Measurements from ENCODE around the gene FUT7. TPM values are rescaled to one million over a fixed set of nuclear protein-coding genes. Genes with fewer than 3 reads are reported as not detected.

The FUT7 gene
- total RNA-seq, 1 experiment from 2014 or later = not detected

DNA sequence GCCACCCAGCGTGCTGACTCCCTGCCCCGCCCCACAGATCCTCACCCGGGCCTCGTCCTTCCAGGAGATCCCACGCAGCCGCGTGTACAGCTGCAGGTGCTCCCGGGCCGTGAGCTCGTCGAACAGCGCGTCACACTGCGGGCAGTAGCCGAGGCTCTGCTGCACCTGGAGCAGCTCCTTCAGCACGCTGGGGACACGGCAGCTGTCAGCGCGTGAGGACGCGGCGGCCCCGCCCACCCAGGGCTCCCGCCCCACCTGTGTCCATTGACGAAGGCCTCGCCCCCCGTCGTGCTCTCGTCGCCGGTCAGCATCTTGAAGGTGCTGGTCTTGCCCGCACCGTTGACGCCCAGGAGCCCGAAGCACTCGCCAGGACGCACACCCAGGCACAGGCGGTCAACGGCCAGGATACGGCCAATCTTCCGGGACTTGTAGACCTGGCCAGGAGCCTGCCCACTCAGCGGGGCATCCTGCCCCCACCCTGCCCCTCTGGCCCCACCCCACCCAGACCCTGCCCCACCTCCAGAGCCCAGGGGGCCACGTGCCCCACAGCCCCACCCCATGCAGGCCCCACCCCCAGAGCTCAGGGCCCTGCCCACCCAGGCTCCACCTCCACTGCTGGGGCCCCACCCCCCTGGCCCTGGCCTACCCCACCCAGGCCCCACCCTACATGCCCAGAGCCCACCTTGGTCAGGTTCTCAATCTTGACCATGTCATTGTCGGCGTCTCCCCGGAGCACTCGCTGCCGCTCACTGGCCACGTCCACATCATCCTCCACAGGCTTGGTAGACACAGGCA is 21.8 kb downstream of the FUT7 start:
- Histone ChIP-seq H2BK12ac (ENCODE audit: insufficient read length, low read depth, low read length) (no peak overlapping the region), H2AFZ (ENCODE audit: low read length) (no peak overlapping the region), H4K8ac (replicated peaks; ENCODE audit: insufficient read length, low read depth, low read length) (no peak overlapping the region), H3K9ac (ENCODE audit: extremely low read depth, insufficient read length, low read length) (no peak overlapping the region), H3K27ac (ENCODE audit: insufficient read length, low read depth, low read length) (no peak overlapping the region), H3K4me1 (ENCODE audit: insufficient read depth, low read length) (no peaks in the 10 kb centered on the region), H4K91ac (ENCODE audit: insufficient read length, low read depth, low read length) (no peak overlapping the region), H3K27me3 (ENCODE audit: insufficient read depth, low read length) (no peaks in the 10 kb centered on the region), H3K79me2 (ENCODE audit: insufficient read depth, low read length) (no peaks in the 10 kb centered on the region), H2BK120ac (ENCODE audit: low read depth, low read length, poor library complexity, severe bottlenecking) (no peak overlapping the region), H2BK20ac (ENCODE audit: low read depth, low read length, poor library complexity, severe bottlenecking) (no peak overlapping the region), H2AK5ac (ENCODE audit: insufficient read length, low read length) (no peak overlapping the region), H3T11ph (ENCODE audit: low read length) (no peak overlapping the region), H3K18ac (ENCODE audit: insufficient read length, low read depth, low read length) (no peak overlapping the region), H3K23me2 (ENCODE audit: insufficient read length, low read depth, low read length, poor library complexity, severe bottlenecking) (no peaks in the 10 kb centered on the region), H3K23ac (ENCODE audit: insufficient read length, low read depth, low read length) (no peak overlapping the region), H2BK5ac (ENCODE audit: insufficient read length, low read length) (no peak overlapping the region), H3K4ac (ENCODE audit: low read depth, low read length) (no peak overlapping the region), H3K14ac (ENCODE audit: insufficient read depth, low read length) (no peak overlapping the region), H2BK15ac (ENCODE audit: low read depth, low read length) (no peak overlapping the region), H3K56ac (ENCODE audit: insufficient read length, low read depth, low read length) (no peak overlapping the region), H3K9me3 (ENCODE audit: control insufficient read depth, low read depth, low read length) (no peaks in the 10 kb centered on the region), H3K4me2 (ENCODE audit: insufficient read depth, insufficient read length, low read length) (no peak overlapping the region), H4K20me1 (ENCODE audit: control insufficient read depth, insufficient read depth, insufficient read length) (peaks cover 2% of the 10 kb centered on the region), H3K79me1 (ENCODE audit: insufficient read depth, low read depth, low read length, poor library complexity, severe bottlenecking) (no peaks in the 10 kb centered on the region), H4K5ac (ENCODE audit: insufficient read length, low read depth, low read length) (no peak overlapping the region)
- DNase-seq = no peak
- peaks cover 10 to 12% of the 10 kb centered on the region in 2 experiments for H3K9me3 Mint-ChIP-seq
- H3K27me3 Mint-ChIP-seq (ENCODE audit: low read depth) = no peaks in the 10 kb centered on the region; the same call in 1 of the 2 replicates
- no CpG with 5 or more reads among the region's 49 CpGs for WGBS (ENCODE audit: extremely low coverage, insufficient read length, low lambda C conversion rate)
- H3K27ac Mint-ChIP-seq = no peak overlapping the region
- TF ChIP-seq, protein P1, sequence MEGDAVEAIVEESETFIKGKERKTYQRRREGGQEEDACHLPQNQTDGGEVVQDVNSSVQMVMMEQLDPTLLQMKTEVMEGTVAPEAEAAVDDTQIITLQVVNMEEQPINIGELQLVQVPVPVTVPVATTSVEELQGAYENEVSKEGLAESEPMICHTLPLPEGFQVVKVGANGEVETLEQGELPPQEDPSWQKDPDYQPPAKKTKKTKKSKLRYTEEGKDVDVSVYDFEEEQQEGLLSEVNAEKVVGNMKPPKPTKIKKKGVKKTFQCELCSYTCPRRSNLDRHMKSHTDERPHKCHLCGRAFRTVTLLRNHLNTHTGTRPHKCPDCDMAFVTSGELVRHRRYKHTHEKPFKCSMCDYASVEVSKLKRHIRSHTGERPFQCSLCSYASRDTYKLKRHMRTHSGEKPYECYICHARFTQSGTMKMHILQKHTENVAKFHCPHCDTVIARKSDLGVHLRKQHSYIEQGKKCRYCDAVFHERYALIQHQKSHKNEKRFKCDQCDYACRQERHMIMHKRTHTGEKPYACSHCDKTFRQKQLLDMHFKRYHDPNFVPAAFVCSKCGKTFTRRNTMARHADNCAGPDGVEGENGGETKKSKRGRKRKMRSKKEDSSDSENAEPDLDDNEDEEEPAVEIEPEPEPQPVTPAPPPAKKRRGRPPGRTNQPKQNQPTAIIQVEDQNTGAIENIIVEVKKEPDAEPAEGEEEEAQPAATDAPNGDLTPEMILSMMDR (conservative IDR thresholded peaks at IDR 0.05) = no peak
- H3K4me3 Mint-ChIP-seq = no peak overlapping the region
- H3K36me3 Mint-ChIP-seq (ENCODE audit: insufficient read depth in 1 of 3, low read depth in 3 of 3) = peaks cover 0 to 4% (median 0%) of the 10 kb centered on the region in 3 experiments; a peak in 3 of 7 replicates
- H3K4me1 Mint-ChIP-seq = no peaks in the 10 kb centered on the region

Data from H9 (cell line).